Right ventricle myocardium inferior (tissue), 1 donor: ENCODE results near the gene TMEM187. TPM values are rescaled to one million over a fixed set of nuclear protein-coding genes. Genes with fewer than 3 reads are reported as not detected.

ENCODE experiments used
- ATAC-seq: fragments of 200-7000 bp; cut with Tn5 transposase; one replicate; pipeline ENCODE4 v1.9.1; 2020; ENCODE audit warnings: mild to moderate bottlenecking, moderate library complexity
- DNase-seq: peaks from one replicate; pipeline ENCODE4 v3.0.0; 2021; ENCODE audit errors: missing footprints
- intact Hi-C: fragments of 100-400 bp; cut with DNase I; formaldehyde crosslinking; loops from one replicate; pipeline ENCODE4 v1.11.0; 2022
- total RNA-seq: library from RNA; stranded (reverse); fragmentation: NEBNext Ultra II Directional; extraction: Animal tissue kit (Norgen Biotek cat#: 25700); gene quantifications from one replicate; pipeline ENCODE4 v1.2.1, GENCODE V29; 2021
- donor health status: DM: no; HTN: yes; CAD: no; lungs with severe emphysema.

Gene TMEM187
- total RNA-seq, 1 donor from 2014 or later, result 6.9 TPM

- no peak for DNase-seq
- intact Hi-C loops, result no loop called here
- no peak for ATAC-seq
These were observed 38.8 kb upstream of the TMEM187 start for GRCh38 chrX:153933748-153934147.

DNA sequence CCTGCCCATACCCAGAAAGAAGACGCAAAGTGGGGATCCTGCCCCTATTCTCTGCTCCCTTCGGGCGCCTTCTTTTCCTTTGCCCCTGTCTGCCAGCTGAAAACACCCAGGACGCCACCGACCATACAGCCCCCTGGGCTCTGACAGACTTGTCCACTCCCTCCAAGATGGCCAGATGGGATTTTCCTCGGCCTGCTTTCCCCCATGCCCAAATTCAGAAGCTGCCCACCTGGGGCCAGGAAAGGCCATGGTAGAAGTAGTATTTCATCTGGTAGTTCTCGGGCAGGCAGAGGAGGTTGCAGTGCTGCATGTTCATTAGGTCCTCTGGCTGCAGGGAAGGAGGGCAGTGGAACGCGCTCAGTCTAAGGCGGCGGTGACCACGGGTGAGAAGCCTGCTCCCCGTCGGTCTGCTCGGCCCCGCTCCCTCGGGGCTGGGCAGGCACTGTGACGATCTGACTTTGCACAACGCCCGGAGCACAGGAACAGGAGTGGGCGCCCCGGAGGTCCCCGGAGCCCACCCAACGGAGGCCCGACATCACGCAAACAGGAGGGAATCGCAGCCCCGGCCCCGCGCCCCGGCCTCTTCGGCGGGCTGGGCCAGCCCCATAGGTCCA lies 38.3 kb upstream of the TMEM187 start:
- intact Hi-C loops, result no loop called here
- DNase-seq, result no peak
- no peak for ATAC-seq

DNA sequence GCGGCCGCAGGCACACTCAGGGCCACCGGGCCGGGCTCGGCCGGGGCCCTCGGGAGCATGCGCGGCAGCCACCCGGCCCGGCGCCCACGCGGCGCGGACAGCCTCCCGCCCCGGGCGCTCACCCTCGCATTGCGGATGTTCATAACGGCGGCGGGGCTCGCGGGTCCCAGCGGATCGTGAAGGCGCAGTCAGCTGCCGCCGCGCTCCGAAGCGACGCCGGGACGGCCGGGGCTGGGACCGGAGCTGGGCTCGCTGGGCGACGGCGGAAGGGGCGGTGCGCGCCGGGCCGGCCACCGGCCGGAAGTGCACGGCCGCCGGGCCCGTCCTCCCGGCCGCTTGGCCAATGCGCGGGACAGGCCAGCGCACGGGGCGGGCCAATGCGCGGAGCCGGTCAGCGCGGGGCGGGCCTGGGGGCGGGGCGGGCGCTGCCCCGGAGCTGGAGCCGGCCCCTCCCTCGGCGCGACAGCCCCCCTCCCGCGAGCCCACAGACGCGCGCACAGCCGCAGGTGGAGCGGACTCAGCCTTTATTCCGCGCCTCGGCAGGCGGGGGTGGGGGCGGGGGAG lies 37.7 kb upstream of the TMEM187 start, which contains the start of gene NAA10:
Gene NAA10 (minus strand): TSS at position 276 of the 564 bp plus-strand sequence. CDS start 133 bp downstream, at position 143.
- DNase-seq (peak; percentile 81), ATAC-seq (peak; percentile 99)
- intact Hi-C loops, result no loop called here

DNA sequence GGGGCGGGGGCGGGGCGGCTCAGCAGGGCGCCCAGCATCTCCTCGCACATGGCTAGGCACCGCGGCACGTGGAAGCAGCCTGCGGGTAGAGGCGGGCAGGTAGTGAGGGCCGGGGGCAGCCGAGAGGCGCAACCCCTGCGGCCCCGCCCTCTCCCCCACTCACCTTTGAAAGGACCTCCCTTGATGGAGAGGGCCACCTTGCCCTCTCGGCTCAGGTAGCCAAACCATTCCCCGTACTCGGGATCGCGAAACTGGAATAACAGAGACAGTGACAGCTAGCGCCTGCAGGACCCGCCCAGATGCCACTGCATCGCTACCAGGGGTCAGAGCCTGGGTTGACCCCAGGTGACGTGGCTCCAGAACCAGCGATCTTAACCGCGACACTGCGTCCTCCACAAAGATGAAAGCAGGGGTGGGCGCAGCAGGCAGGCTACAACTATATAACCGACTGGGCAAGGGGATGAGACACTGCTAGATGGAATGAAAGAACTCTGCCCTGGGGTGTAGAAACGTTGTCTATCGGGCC lies 37.2 kb upstream of the TMEM187 start:
- no peak for DNase-seq
- ATAC-seq, result no peak
- intact Hi-C loops, result no loop called here

- intact Hi-C loops, result no loop called here
- ATAC-seq, result no peak
- DNase-seq, result no peak
These were observed 35.5 kb upstream of the TMEM187 start for GRCh38 chrX:153937056-153937455.

DNA sequence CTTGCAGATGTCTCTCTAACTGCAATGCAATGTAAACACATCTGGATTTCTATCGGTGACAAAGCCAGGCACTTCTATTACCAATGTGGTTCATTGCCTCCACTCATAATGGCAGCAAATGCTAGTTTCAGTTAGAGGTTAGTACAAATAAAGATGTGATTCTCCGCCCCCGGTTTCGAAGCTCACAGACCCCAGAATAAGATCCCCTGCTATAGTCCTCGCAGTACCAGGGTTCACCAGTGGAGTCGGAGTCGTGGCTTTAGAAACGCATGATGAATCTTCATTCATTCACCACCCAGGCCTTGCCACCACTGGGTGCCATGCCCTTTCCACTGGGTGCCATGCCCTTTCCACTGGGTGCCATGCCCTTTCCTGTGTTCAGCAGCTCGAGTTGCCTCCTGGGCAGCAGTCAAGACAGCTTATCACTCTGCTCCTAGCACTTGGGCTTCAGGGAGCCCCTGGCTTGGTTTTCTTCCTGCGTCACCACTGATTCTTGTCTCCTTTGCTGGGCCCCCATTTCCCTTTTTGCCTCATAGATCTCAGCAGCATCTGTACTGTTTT lies 34.2 kb upstream of the TMEM187 start:
- intact Hi-C loops, result no loop called here
- no peak for ATAC-seq
- DNase-seq, result no peak

- DNase-seq (no peak), ATAC-seq (no peak)
- intact Hi-C loops, result no loop called here
These were observed 33.0 kb upstream of the TMEM187 start for GRCh38 chrX:153939573-153939972.

DNA sequence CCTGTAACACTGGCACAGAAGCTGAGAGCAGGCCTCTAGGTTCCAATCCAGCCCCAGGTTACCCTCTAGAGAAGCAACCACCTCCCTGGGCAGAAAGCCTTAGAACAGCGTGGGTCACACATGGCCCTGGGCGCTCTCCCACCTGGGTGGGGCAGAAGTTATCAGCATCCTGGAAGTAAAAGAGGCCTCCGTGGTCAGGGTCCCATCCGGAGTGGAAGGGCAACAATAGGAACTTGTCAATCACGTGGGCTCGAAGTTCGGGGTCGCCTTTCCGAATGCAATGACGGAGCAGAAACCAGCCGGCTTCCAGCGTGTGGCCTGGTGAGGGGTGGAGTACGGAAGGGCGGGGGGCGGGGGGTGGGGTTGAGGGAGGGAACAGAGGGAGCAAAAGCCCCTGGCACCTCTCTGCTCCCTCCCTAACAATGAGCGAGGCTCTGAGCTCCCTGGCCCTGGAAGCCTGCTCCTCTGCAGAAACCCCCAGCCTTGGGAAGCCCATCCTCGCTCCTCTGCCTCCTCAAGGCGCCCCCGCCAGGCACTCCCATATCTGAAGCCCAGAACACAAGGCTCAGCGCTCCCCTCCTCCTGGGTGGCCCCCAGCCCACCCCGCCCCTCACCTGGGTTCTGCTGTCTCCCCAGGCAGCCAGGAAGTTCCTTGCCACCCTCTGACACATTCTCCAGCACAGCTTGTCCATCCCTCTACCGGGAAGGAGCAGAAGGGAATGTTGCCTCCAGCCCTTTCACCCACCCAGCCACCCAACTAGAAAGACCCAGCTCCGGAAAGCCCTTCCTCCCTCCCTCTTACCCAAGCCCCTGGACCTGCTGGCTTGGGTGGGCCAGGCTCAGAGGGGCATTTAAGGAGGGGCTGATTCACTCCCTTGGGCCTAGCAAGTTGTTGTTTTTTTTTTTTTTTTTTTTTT lies 31.0 kb upstream of the TMEM187 start:
- DNase-seq, result no peak

GRCh38 chrX:153944140-153944799 lies 28.3 kb upstream of the TMEM187 start, which contains the start of gene RENBP:
TSS of gene RENBP (minus strand) at chrX:153944643. CDS start at chrX:153944610, 33 bp downstream.
- intact Hi-C loops, result no loop called here
- DNase-seq, result peak; percentile 84
- peak; percentile 64 for ATAC-seq

More for the DNA sequence above, 31.0 kb upstream of the TMEM187 start:
- intact Hi-C loops, result no loop called here
- no peak for ATAC-seq

- DNase-seq, result no peak
- intact Hi-C loops, result no loop called here
- peak; percentile 15 for ATAC-seq
These were observed 27.8 kb upstream of the TMEM187 start for GRCh38 chrX:153944800-153945150.

GRCh38 chrX:153945956-153946943 lies 26.3 kb upstream of the TMEM187 start:
- DNase-seq (peak; percentile 45), ATAC-seq (no peak)
- intact Hi-C loops, result no loop called here

- peak; percentile 77 for ATAC-seq
- intact Hi-C loops, result no loop called here
- peak; percentile 84 for DNase-seq
These were observed 25.4 kb upstream of the TMEM187 start for GRCh38 chrX:153947009-153947769.

GRCh38 chrX:153948002-153948466 lies 24.5 kb upstream of the TMEM187 start:
- ATAC-seq, result no peak
- no peak for DNase-seq

DNA sequence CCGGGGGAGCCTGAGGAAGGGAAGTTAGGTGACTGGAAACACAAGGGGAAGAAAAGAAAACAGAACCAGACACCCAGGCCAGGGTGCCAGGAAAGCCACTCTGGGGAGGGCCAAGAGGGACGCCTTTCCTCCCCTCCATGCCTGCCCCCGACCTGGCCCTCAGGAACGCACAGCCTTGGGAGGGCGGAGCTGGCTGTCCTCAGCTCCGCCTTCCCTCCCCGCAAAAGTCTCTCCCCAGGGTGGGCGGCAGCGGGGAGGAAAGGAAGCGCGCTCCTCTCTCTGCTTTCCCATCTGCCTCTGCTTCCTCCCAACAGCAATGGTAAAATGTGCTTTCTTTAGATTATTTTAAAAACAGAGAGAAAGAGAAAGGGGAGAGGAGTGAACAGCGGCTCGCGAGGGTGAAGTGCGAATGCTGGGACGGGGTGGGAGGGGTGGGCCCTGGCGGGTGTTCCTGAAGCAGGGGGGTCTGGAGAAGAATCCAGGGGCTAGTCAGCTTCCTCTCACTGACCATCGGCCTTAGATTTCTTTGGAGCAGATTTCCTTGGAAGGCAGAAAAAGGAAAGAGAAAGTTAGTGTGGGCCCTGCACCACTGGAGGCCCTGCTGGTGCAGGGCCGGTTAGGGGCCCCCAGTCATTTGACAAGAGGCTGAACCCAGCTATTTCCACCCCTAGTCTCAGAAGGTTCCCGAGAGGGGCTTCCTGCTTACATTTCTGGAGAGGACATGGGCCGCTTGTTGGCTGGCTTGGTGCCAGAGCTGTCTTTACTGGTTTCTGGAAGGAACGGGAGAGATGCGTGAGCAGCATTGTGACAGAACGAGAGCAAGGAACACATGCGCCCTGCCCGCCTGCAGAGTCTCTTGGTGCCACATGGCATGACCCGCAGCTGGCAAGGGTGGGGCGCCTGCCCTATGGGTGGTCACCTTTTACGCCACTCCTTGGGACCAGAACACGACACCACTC lies 23.4 kb upstream of the TMEM187 start:
- intact Hi-C loops, result no loop called here
- ATAC-seq (no peak), DNase-seq (no peak)

More at GRCh38 chrX:153948002-153948466, 24.5 kb upstream of the TMEM187 start:
- intact Hi-C loops, result no loop called here

GRCh38 chrX:153950127-153950526 lies 22.4 kb upstream of the TMEM187 start:
- intact Hi-C loops, result no loop called here
- no peak for ATAC-seq
- peak; percentile 9 for DNase-seq
